ENCODE results near the gene SPATA3. TPM values are rescaled to one million over a fixed set of nuclear protein-coding genes. Genes with fewer than 3 reads are reported as not detected.

Gene SPATA3
- total RNA-seq, 1 experiment from 2014 or later, result not detected

DNA sequence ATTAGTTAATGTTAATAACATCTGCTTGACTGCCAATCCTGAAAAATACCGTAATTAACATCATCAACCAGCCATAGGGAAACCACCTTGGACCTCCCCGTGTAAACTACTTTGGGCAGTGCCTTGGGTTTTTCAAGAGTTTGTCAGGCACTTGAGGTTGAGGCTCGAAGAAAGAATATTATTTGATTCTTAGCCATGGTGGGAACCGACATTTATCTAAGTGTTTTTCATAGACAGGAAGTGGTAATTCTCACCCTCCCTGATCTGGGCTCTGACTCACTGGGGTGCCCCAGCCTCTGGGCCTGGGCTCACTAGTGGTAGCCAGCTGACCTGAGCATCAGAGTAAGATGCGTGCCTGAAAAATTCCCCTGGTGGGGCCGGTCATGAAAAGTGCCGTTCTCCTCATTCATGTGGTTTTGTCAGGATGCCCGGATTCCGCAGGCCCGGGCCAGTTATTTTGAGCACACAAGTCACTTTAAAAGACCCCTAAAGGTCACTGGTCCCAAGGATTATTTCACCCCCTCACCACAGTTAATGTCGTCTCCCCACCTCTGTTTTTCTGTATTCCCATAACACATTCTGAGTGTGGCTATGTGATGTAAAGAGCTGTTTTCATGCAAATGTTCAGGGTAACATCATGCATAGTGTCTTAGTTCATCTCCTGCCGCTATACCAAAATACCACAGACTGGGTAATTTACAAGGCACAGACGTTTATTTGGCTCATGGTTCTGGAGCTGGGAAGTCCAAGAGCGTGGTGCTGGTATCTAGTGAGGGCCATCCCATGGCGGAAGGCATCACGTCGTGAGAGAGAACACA is 21.6 kb upstream of the SPATA3 start:
- Histone ChIP-seq H3K9me3 (no peaks in the 10 kb centered on the region), H3K4me3 (ENCODE audit: low read depth, low read length) (no peak overlapping the region), H3K4me1 (no peaks in the 10 kb centered on the region), H3K36me3 (ENCODE audit: control insufficient read depth, insufficient read depth, low read length) (no peaks in the 10 kb centered on the region), H3K27me3 (replicated peaks; ENCODE audit: control insufficient read depth, insufficient read depth, low read length) (no peaks in the 10 kb centered on the region)
- CTCF ChIA-PET, result no interaction called here
- Mint-ChIP-seq H3K27me3 (ENCODE audit: insufficient read depth, unreplicated experiment) (no peaks in the 10 kb centered on the region), H3K4me1 (ENCODE audit: low read depth, unreplicated experiment) (peaks cover 5% of the 10 kb centered on the region), H3K4me3 (ENCODE audit: unreplicated experiment) (no peak overlapping the region), H3K9me3 (ENCODE audit: unreplicated experiment) (no peaks in the 10 kb centered on the region), H3K27ac (ENCODE audit: unreplicated experiment) (no peak overlapping the region), H3K36me3 (ENCODE audit: insufficient read depth, unreplicated experiment) (no peaks in the 10 kb centered on the region)
- intact Hi-C loops (cut with micrococcal nuclease; ENCODE audit: unreplicated experiment), result no loop called here
- POLR2A ChIA-PET, result no interaction called here
- TF ChIP-seq, protein P1, sequence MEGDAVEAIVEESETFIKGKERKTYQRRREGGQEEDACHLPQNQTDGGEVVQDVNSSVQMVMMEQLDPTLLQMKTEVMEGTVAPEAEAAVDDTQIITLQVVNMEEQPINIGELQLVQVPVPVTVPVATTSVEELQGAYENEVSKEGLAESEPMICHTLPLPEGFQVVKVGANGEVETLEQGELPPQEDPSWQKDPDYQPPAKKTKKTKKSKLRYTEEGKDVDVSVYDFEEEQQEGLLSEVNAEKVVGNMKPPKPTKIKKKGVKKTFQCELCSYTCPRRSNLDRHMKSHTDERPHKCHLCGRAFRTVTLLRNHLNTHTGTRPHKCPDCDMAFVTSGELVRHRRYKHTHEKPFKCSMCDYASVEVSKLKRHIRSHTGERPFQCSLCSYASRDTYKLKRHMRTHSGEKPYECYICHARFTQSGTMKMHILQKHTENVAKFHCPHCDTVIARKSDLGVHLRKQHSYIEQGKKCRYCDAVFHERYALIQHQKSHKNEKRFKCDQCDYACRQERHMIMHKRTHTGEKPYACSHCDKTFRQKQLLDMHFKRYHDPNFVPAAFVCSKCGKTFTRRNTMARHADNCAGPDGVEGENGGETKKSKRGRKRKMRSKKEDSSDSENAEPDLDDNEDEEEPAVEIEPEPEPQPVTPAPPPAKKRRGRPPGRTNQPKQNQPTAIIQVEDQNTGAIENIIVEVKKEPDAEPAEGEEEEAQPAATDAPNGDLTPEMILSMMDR (IDR thresholded peaks at IDR 0.05; ENCODE audit: insufficient read depth in 1 of 2, low read depth in 1 of 2, low read length in 1 of 2, severe bottlenecking in 1 of 2, unreplicated experiment in 1 of 2), result no peak
- no TSS peak for BruUV-seq (replicated peaks)
- DNase-seq, result no peak

DNA sequence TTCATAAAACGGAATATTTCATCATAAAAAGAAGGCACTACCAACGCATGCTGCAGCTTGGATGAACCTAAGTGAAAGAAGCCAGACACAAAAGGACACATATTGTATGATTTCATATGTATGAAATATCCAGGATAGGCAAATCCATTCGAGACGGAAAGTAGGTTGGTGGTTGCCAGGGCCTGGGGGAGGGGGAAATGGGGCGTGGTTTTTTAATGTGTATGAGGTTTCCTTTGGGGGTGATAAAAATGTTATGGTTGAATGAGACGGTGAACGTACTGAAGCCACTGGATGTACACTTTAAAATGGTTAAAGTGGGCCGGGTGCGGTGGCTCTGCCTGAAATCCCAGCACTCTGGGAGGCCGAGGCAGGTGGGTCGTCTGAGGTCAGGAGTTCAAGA is 20.0 kb upstream of the SPATA3 start:
- Mint-ChIP-seq H3K4me1 (ENCODE audit: low read depth, unreplicated experiment) (peaks cover 5% of the 10 kb centered on the region), H3K4me3 (ENCODE audit: unreplicated experiment) (no peak overlapping the region), H3K27ac (ENCODE audit: unreplicated experiment) (no peak overlapping the region), H3K36me3 (ENCODE audit: insufficient read depth, unreplicated experiment) (no peaks in the 10 kb centered on the region), H3K27me3 (ENCODE audit: insufficient read depth, unreplicated experiment) (no peaks in the 10 kb centered on the region), H3K9me3 (ENCODE audit: unreplicated experiment) (no peaks in the 10 kb centered on the region)
- H3K4me1 ChIP-seq, result no peaks in the 10 kb centered on the region
- no peaks in the 10 kb centered on the region for H3K27me3 ChIP-seq (replicated peaks; ENCODE audit: control insufficient read depth, insufficient read depth, low read length)
- no TSS peak for BruUV-seq (replicated peaks)
- no peak overlapping the region for H3K4me3 ChIP-seq (ENCODE audit: low read depth, low read length)
- H3K9me3 ChIP-seq, result no peaks in the 10 kb centered on the region
- TF ChIP-seq, protein P1 (IDR thresholded peaks at IDR 0.05; ENCODE audit: insufficient read depth in 1 of 2, low read depth in 1 of 2, low read length in 1 of 2, severe bottlenecking in 1 of 2, unreplicated experiment in 1 of 2), result no peak
- no peak for DNase-seq
- CTCF ChIA-PET, result no interaction called here
- POLR2A ChIA-PET, result no interaction called here
- no peaks in the 10 kb centered on the region for H3K36me3 ChIP-seq (ENCODE audit: control insufficient read depth, insufficient read depth, low read length)
- intact Hi-C loops (cut with micrococcal nuclease; ENCODE audit: unreplicated experiment), result no loop called here

DNA sequence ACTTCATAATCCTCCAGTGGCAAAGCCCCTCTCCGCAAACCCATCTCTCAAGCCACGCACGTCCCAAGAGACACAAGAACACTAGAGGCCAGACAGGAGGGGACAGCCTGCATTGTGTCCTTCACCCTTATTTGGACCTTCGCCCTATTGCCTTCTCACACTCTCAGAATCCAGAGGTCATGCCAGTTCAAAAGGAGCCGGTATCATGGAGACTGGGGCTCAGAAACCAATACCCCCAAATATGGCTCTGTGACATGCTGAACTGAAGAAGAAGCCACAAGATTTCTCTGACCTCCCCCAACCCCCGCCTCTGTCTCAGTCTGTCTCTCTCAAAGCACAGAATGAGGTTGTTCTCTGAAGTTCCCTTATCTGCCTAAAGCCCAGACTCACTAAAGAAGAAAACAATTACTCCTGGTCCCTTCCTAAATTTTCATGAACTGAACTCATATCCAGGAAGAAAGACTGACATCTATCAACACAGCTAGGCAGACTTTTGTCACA is 19.2 kb upstream of the SPATA3 start:
- H3K36me3 Mint-ChIP-seq (ENCODE audit: insufficient read depth, unreplicated experiment), result no peaks in the 10 kb centered on the region
- no peak overlapping the region for H3K27ac Mint-ChIP-seq (ENCODE audit: unreplicated experiment)
- H3K36me3 ChIP-seq (ENCODE audit: control insufficient read depth, insufficient read depth, low read length), result no peaks in the 10 kb centered on the region
- no peaks in the 10 kb centered on the region for H3K9me3 ChIP-seq
- DNase-seq, result no peak
- H3K4me1 ChIP-seq, result no peaks in the 10 kb centered on the region
- no peak overlapping the region for H3K4me3 Mint-ChIP-seq (ENCODE audit: unreplicated experiment)
- ChIA-PET CTCF (no interaction called here), POLR2A (no interaction called here)
- BruUV-seq (replicated peaks), result no TSS peak
- peaks cover 7% of the 10 kb centered on the region for H3K4me1 Mint-ChIP-seq (ENCODE audit: low read depth, unreplicated experiment)
- H3K27me3 Mint-ChIP-seq (ENCODE audit: insufficient read depth, unreplicated experiment), result no peaks in the 10 kb centered on the region
- TF ChIP-seq, protein P1 (IDR thresholded peaks at IDR 0.05; ENCODE audit: insufficient read depth in 1 of 2, low read depth in 1 of 2, low read length in 1 of 2, severe bottlenecking in 1 of 2, unreplicated experiment in 1 of 2), result no peak
- intact Hi-C loops (cut with micrococcal nuclease; ENCODE audit: unreplicated experiment), result no loop called here
- no peaks in the 10 kb centered on the region for H3K27me3 ChIP-seq (replicated peaks; ENCODE audit: control insufficient read depth, insufficient read depth, low read length)
- no peaks in the 10 kb centered on the region for H3K9me3 Mint-ChIP-seq (ENCODE audit: unreplicated experiment)
- no peak overlapping the region for H3K4me3 ChIP-seq (ENCODE audit: low read depth, low read length)

All from Caco-2 (cell line).